ENCODE measurements around the gene FAM47E. TPM values are rescaled to one million over a fixed set of nuclear protein-coding genes. Genes with fewer than 3 reads are reported as not detected.

Gene FAM47E
- total and polyA plus RNA-seq, 9 of the 15 experiments (the other 6 are each of a cell fraction or from before 2014, with no cell fraction given), result 3.7 to 15.6 (median 6.4) TPM

DNA sequence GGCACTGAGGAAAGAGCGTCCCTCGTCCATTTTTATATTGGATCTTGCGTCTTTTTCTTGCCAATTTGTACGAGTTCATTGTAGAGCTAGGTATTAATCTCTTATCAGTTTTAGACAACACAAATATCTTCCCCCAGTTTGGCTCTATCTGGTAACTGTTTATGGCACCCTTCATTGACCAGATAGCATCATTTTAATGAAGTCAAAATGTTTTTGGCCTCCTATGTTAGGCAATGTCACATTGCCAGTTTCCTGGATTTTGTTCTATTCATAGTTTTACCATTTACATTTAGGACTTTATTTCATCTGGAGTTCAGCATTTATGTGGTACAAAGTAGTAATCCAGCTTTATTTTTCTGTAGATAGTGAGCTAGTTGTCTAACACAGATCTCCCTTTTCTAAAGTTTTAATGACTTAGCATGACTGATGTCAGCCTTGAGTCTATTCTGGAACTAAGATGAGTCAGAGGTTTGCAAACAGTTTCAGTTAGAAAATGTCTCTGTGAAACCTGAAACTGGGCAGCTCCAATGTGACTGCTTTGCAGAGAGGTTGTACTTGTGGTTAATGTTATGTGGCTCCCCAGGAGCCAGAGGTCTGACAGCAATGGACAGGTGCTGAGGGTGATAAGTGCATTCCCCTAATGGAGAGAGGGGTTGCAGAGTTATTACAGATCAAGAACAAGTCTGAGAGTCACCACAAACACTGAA is 49.7 kb downstream of the FAM47E start (continued):
- peak; percentile 46; the same call in 1 of the 2 replicates for TF ChIP-seq PHB2 (IDR thresholded peaks at IDR 0.05; ENCODE audit: low read depth)
- TF ChIP-seq, protein P1, sequence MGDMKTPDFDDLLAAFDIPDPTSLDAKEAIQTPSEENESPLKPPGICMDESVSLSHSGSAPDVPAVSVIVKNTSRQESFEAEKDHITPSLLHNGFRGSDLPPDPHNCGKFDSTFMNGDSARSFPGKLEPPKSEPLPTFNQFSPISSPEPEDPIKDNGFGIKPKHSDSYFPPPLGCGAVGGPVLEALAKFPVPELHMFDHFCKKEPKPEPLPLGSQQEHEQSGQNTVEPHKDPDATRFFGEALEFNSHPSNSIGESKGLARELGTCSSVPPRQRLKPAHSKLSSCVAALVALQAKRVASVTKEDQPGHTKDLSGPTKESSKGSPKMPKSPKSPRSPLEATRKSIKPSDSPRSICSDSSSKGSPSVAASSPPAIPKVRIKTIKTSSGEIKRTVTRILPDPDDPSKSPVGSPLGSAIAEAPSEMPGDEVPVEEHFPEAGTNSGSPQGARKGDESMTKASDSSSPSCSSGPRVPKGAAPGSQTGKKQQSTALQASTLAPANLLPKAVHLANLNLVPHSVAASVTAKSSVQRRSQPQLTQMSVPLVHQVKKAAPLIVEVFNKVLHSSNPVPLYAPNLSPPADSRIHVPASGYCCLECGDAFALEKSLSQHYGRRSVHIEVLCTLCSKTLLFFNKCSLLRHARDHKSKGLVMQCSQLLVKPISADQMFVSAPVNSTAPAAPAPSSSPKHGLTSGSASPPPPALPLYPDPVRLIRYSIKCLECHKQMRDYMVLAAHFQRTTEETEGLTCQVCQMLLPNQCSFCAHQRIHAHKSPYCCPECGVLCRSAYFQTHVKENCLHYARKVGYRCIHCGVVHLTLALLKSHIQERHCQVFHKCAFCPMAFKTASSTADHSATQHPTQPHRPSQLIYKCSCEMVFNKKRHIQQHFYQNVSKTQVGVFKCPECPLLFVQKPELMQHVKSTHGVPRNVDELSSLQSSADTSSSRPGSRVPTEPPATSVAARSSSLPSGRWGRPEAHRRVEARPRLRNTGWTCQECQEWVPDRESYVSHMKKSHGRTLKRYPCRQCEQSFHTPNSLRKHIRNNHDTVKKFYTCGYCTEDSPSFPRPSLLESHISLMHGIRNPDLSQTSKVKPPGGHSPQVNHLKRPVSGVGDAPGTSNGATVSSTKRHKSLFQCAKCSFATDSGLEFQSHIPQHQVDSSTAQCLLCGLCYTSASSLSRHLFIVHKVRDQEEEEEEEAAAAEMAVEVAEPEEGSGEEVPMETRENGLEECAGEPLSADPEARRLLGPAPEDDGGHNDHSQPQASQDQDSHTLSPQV (IDR thresholded peaks at IDR 0.05), result peak; percentile 75
- TF ChIP-seq TRIM24 (IDR thresholded peaks at IDR 0.05), result peak; percentile 81 to 86
- TF ChIP-seq MCM7 (IDR thresholded peaks at IDR 0.05), result no peak
- TF ChIP-seq ZNF695 (CRISPR knock-in tag; IDR thresholded peaks at IDR 0.05), result no peak
- TF ChIP-seq HDAC3 (IDR thresholded peaks at IDR 0.05; ENCODE audit: borderline replicate concordance, partially characterized antibody), result peak; percentile 84
- peak; percentile 33; the same call in 1 of the 2 replicates for TF ChIP-seq TOE1 (IDR thresholded peaks at IDR 0.05; ENCODE audit: borderline replicate concordance)
- TF ChIP-seq TOE1 (CRISPR knock-in tag; IDR thresholded peaks at IDR 0.05; ENCODE audit: borderline replicate concordance, low read depth), result no peak
- peak; percentile 97 for TF ChIP-seq ARID1B (IDR thresholded peaks at IDR 0.05)
- TF ChIP-seq ZNF23 (CRISPR knock-in tag; IDR thresholded peaks at IDR 0.05), result peak; percentile 59; the same call in 1 of the 2 replicates
- no peak for TF ChIP-seq MYBL2 (IDR thresholded peaks at IDR 0.05; ENCODE audit: low read depth)
- TF ChIP-seq MYBL2 (CRISPR knock-in tag; IDR thresholded peaks at IDR 0.05; ENCODE audit: borderline replicate concordance), result no peak
- no peak for TF ChIP-seq POLR3G (IDR thresholded peaks at IDR 0.05; ENCODE audit: extremely low read depth, insufficient read length, insufficient replicate concordance)
- 0 out of 2 replicates have a peak, but pooled peaks have one; percentile 52 for TF ChIP-seq RUNX1 (IDR thresholded peaks at IDR 0.05; ENCODE audit: low read depth)
- TF ChIP-seq NONO (IDR thresholded peaks at IDR 0.05; ENCODE audit: low read depth in 2 of 2, low read length in 1 of 2), result 0 out of 4 replicates have a peak, but pooled peaks of 1 of the 2 experiments have one; percentile 15
- TF ChIP-seq SMAD3 (CRISPR knock-in tag; conservative IDR thresholded peaks at IDR 0.05), result no peak
- TF ChIP-seq MAFG (tag; conservative IDR thresholded peaks at IDR 0.05), result peak; percentile 70
- peak; percentile 63 for TF ChIP-seq MAFF (IDR thresholded peaks at IDR 0.05; ENCODE audit: low read length)
- peak; percentile 81 for TF ChIP-seq C11orf30 (IDR thresholded peaks at IDR 0.05; ENCODE audit: low read depth)
- TF ChIP-seq BACH1 (tag; IDR thresholded peaks at IDR 0.05), result peak; percentile 86; the same call in 1 of the 2 replicates
